HK-2 (cell line): ENCODE results near the gene COL13A1.
A peak's percentile ranks its signal among the peaks of the same experiment; 100 is the strongest.

Source experiments
- DNase-seq: peaks from one replicate; pipeline ENCODE4 v3.0.0-alpha.2; 2018; ENCODE audit not compliant: unreplicated experiment

The COL13A1 gene

DNA sequence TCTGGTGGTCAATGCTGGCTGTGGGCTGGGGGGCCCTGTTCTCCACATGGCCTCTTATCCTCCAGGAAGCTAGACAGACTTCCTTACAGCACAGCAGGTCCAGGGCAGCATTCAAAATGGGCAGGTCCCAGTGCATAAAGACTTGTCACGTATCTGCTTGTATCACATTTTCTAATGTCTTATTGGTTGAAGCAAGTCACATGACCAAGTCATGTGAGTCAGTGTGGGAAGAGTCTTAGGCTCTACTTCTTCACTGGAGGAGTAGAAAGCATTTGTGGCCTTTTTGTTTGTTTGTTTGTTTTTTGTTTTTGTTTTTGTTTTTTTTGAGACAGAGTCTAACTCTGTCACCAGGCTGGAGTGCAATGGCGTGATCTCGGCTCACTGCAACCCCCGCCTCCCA, 104.7 kb downstream of the COL13A1 start:
- DNase-seq: no peak

DNA sequence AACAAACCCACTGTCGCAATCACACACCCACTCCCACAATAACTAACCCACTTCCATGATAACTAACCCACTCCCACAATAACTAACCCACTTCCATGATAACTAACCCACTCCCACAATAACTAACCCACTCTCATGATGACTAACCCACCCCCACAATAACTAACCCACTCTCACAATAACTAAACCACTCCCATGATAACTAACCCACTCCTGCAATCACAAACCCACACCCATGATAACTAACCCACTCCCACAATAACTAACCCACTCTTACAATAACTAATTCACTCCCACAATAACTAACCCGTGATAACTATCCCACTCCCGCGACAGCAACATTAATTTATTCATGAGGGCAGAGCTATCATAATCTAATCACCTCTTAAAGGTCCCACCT, 105.8 kb downstream of the COL13A1 start:
- no peak for DNase-seq

DNA sequence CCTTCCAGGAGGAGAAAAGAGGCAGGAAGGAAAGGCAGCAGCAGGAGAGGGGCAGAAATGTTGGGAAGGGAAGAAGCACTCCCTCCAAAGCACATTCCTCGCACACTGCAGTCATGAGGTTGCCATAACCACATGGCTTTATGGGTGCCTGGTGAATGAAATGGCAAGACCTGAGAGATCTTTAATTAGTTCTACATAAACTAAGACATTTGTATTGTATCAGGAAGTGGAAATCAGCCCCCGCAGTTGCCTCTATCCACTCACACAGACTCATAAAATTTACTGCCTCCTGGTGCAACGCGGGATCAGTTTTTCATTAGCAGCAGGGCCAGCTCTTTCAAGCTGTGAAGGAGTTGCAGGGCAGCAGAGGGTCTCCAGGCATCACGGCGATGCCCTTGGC, 106.4 kb downstream of the COL13A1 start:
- DNase-seq: no peak

DNA sequence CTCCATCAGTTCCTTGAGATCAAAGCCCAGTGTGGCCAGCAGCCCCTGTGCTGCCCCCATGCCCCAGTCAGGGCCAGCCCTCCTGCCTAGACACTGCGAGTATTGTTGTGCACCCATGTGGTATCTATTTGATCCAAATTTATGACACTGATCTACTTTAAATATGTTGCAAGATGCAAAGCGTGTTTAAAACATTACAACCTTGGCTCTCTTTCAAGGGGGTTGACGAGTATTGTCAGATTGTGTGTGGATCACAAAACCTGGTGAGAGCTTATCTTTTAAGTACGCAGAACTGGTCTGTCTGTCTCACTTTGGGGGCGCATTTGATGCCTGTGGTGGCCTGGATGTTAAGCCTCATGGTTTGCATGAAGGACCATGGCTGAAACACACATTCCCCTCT, 108.9 kb downstream of the COL13A1 start:
- DNase-seq: no peak

DNA sequence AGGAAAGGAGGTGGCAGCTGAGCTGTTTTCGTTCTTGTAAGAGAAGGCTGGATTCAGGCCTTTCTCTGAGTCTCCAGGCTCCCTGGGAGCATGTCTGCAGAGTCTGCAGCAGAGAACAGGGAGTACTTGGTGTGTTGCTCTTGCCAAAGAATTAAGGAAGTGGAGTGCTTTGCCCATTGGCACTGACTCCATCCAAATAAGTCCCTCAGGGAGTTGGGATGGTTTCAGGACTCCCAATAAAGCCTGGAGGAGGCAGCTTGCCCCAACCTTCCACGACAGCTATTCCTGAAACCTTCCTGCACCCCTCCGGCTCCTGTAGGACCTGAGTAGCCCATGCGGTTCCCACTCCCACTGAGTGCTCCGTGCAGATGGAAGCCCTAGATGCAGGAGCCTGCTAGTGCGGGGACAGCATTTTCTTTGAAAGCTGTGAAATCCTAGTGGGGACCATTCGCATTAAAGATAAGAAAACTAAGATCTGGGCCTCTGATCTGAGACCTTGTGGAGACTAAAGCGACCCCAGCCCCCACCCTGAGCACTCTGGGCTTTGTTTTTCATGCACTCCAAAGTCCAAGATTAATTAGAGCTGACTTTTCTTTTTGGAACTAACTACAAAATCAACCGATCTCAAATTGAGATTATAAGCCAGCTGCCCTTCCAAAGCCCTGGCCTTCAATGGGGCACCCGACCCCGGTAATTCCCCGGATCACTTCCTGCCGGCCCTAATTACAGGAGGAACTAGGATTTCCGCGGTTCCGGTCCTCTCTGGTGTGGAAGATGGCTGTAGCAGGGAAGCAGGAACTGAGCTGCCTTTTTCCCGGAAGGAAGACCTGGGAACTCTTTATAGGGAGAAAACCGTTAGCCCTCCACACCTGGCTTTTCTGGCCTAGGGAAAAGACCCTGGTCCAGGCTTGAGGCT, 110.2 kb downstream of the COL13A1 start:
- no peak for DNase-seq

DNA sequence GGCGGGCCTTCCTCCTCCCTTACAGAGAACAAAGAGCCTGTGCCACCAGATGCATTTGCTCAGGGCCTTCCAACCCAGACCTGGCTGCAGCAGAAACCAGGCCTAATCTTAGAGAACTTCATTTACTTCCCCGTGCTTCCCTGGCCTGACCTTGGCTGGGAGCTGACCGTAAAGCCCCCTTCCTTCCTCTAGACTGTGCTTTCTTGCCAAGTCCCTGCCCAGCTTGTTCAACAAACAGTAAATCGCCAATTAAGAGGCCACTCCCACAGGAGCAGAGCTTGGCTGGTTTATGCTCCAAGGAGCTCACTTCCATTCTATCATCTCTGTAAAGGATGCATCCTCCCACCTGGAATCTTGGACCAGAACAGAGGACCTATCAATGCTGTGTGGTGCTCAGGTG, 110.9 kb downstream of the COL13A1 start:
- no peak for DNase-seq

DNA sequence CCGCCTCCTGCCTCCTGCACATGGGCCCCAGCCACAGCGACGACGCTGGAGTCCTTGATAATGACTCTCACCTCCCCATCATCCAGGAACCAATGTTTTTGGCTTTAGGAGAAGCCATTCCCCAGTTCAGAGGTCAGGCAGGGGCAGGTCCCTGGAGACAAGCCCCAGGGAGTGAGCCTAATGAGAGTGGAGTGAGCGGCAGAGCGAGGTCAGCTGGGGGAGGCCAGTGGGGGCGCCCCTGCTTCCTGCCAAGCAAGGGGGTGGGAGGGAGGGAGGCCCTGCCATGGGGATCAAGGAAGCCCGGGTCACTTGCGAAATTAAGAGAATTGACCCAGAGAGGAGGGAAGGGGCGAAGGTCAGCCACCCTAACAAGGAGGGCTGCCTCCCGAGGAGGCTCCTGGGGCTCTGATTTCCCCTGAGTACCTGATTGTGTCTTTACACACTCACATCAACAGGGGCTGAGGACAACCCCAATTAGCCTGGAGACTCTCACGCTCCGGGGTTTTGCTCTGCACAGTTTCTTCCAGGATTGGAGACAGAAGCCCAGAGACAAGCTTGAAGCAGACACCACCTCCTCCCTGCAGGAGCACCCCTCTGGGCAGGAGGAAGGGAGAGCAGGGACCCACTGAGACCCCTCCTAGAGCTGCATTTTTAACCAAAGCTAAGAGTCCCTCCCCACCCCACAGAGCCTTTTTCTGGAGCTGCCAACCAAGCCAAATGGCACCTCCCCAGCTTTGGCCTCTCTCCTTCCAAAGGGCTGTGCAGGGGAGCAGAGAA, 112.1 kb downstream of the COL13A1 start:
- DNase-seq: no peak

DNA sequence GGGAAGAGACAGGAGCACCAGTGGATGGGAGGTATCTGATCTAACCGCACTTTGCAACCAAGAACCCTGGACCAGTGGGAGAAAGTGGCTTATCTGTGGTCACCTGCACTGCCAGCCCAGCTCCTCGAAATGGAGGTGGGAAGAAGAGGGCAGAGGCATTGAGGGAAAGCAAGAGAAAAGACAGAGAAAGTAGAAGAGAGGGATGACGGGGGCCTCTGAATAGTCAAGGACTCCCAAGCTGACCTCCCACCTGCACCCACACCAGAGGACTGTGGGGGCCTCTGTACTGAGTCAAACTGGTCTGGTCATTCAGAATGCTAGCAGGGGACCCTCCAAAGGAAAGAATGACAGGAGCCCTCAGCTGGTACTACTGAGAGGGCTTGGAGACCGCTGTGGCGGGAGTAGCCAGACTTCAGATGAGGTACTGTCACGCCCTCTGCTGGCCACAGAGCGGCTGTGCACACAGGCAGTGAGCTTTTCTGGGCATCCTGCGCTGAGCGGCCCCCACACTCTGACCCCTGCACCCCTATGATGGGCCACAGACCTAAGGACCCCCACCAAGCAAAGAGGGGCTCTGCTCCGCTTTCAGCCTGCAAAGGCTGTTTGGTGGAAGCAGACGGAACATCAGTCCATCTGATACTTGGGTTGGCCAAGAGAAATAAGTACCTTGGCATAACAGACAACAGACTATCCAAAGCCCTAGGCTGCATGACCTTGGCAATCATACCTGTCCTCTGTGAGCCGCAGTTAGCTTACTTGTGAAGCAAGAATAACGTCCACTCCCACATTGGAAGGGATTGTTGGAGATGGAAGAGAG, 112.9 kb downstream of the COL13A1 start:
- peak; percentile 70 for DNase-seq

DNA sequence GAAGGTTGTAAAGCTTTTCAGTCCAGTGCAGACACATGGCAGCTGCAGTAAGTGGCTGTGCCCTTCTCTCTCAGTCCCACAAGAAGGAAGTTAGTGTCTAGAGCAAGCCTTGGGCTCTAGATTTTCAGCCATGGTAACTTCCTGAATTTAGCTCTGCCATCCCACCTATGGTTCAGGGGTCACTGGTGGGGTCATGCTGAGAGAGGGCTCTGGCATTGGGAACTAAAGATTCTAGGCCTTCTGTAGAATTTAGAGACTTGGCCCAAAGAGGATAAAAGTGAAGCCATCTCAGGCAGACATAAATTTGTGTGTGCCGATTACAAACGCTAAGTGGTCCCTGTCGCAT, 113.5 kb downstream of the COL13A1 start:
- no peak for DNase-seq

DNA sequence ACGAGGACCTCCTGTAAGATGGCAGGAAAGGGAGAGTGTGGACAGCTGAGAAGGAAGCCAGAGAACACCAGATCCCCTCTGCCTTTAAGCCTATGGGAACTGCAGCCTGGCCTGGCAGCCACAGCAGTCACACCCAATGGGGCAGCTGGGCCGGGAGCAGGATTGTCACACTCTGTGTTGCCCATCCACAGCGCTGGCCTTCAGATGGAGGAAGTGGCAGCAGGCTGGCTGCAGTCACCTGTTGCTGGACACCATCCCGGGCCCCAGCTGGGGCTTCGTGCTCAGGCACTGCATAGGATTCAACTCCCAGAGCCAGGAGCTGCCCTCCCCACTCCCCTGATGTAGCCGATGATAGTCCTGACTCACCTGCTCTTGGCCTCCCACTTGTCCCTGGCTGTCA, 114.4 kb downstream of the COL13A1 start:
- DNase-seq: no peak

DNA sequence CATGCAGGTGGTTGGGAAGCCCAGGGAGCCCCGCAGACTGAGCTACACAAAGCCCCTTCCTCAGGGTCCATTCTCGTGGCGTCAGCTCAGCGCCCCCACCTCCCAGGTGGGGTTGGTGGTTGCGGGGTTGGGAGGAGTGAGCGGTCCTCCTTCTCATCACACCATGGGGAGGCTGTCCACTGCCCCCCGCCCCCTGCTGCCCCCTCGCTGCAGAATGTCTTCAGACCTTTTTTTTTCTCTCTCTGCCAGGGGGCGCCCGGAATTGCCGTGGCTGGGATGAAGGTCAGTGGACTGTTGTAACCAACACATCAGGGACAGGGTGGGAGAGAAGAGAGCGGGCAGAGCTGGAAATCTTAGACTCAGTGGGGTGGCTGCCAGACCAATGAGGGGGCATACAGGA, 116.3 kb downstream of the COL13A1 start:
- no peak for DNase-seq

DNA sequence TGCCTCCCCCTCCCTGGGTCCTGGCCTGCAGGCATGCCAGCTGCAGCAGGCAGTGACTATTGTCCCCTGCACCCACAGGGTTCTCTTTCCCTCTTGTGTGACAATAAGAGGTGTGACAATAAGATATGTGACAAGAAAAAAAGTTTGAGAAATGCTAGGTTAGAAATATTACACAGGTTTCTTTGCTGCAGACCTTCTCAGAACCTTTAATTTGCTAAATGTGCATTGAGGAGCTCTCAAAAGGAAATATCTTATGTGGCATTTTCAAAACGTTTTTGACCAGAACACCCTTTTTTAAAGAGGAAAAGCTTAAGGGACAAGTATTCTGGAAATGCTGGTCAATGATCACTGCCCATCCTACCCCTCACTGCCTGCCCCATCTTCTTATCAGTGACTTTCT, 117.5 kb downstream of the COL13A1 start:
- no peak for DNase-seq

DNA sequence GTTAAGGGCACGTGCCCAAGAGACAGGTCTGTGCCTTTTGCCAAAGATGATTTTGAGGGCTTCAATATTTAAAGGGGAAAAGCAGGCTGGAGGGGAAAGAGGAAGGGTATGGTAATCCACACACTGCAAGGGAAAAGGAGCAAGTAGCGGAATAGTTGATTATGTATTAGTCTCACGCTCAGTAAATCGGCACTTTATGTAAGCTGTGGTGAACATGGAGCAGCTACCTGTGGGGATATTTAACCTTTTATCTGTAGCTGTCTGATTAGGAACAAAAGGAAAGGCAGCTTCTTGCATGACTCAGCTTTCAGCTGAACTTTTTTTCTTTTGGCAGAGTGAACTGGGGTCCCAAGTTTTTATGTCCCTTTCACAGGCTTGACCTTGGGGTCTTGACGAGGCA, 123.4 kb downstream of the COL13A1 start:
- no peak for DNase-seq

DNA sequence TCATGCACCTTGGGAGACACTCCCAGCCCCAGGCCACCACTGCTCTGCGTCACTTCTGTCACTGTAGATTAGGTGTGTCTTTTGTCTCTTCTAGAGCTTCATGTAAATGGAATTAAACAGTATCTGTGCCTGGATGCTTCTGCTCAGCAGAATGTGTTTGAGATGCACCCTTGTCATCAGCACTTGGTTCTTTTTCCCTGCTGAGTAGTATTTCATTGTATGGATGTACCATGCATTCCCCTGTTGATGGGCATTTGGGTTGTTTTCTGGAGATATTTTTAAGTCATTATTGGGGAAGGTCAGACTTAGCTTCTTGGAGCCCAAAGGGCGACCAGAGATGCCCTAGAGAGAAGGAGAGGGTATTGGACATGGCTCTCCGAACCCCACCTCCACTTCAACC, 126.6 kb downstream of the COL13A1 start:
- no peak for DNase-seq

DNA sequence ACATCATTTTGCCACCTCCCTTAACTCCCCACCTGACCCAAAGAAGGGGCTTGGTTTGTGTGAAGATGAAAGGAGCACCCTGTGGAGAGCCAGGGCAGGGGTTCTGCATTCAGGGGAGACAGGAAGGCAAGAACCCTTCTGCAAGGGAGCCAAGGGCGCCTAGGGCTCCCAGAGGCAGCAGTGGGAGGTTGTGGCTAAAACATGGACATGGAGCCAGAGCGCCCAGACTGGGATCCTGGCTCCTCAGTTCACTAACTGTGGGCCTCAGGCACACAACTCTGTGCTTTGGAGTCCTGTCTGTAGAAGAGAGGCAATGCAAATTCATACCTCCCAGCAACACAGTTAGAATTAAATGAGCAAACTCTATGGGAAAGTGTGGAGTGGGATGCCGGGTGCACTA, 127.9 kb downstream of the COL13A1 start:
- no peak for DNase-seq

DNA sequence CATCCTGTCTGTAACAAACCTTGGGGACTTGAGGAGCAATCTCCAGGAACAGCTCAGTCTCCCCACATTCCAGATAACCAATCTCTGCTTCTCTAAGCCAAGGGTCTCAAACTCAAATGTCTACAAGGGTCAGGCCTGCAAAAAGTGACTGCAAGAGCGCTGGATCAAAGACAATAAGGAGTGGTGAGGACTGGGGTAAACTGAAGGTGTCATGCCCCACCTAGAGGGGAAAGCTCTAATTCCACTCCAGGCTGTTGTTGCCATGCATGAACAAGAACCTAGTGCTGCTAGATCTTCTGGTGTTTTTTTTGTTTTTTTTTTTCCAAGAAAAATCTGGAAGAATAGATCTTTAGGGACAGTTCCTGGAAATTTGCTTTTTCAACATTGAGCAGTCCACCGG, 133.1 kb downstream of the COL13A1 start:
- DNase-seq: no peak

DNA sequence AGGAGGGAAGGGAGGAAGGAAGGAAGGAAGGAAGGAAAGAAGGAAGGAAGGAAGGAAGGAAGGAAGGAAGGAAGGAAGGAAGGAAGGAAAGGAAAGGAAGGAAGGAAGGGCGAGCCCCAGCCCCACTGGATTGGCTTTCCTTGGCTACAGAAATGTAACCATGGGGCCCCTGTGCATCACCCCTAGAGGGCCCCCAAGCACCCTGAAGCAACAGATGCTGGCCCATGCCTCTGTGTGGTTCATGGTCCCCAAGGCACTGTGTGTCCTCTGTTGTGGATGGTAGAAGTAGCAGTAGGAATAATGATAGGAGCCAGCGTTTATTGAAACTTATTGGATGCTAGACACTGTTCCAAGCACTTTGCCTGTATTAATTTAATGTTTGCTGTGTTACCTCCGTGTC, 134.4 kb downstream of the COL13A1 start:
- no peak for DNase-seq

DNA sequence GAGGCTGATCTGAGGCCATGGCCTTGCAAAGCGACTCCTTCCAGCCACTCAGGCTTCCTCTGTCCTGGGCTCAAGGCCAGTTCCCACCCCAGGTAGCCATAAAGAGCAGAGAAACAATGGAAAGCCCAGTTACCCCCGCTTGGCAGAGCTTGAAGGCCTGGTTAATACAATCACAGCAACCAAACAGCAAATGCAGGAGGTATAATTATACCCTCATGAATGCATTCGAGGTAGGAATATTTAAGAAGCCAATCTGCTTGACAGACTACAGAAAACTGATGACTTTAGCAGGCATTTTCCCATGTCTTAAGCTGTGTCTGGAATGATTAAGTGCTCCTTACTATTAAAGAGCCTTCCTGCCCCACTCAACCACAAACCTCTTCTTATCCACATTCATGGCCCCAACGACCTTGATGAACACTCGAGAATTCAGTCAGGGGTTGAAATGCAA, 136.9 kb downstream of the COL13A1 start:
- DNase-seq: no peak

DNA sequence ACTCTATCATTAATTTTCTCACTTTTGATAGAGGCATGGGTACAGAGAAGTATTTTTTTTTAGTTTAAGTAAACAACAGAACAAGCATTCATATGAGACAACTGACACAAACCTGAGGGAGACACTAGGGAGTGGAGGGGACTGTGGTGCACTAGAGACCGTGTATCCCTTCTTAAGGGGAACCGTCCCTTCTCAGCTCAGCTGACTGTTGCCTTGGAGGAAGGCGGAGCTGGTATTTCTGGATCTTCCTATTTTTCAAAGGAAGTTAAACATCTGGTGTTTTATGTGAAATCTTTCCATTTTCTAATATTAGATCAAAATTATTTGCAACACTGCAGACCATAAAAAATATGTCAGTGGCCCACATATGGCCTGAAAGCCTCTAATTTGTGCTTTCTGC, 137.4 kb downstream of the COL13A1 start:
- DNase-seq: no peak

DNA sequence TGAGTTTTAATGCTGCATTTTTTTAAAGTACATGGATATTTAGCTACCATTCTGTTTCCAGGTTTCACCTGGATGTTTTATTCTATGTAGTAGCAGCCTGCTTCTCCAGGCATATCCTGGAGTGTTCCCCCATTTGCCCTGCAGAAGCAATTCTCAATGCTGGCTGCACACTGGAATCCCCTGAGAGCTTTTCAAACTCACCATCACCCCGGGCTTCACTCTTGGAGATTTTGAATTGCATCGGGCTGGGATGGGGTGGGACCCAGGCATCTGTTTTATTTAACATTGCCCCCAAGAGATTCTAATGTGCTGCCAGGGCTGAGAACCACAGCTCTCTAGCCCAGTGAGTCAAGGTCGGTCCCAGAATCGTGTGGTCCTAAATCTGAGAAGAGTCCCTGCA, 137.8 kb downstream of the COL13A1 start:
- no peak for DNase-seq

DNA sequence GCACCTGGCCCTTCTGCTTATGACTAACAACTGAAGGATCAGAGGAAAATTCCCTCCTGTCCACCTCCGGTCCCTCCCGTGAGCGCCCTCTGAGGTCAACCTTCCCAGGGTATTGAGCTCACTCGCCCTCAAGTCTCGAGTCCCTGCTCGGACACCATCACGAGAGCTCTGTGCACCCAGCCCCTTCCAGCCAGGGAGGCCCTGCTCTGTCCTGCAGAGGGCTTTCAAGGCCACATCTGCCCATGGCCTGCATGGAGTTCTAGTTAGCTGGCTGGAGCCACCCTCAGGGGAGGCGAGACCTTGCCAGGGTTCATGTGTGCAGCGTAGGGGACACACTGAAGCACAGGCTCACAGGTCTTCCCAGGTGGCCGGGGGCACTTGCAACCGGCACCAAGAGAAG, 140.0 kb downstream of the COL13A1 start:
- no peak for DNase-seq

DNA sequence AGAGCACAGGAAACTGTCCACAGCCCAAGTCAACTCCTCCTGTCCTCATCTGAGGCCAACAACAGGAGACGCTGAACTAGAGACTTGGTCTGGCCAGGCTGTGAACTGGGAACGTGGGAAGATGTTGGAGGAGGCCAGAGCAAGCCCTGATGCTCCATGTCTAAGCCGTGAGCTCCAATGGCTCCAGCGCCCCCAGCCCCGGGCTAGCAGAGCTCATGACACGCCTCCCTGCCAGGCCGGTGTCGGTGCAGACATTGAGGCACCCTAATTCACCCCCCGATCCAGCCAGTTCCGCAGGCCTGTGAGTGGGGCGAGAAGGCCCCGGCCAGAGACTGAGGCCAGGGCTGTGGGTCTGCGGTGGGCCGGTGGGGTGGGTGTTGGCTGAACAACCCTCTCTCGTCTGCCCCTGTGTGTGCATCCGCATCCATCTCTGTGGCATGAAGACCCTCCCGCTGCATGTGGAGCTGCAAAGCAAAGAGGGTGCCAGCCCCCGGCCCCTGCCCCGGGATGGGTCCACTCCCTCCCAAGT, 141.7 kb downstream of the COL13A1 start:
- no peak for DNase-seq
